ENCODE data around the gene MYH9.

GRCh38 chr22:36279219-36279666, 108.5 kb downstream of the MYH9 start:
- TF ChIP-seq CTCF (IDR thresholded peaks at IDR 0.05) (no peak), SMC3 (IDR thresholded peaks at IDR 0.05; ENCODE audit: low read depth, low read length) (no peak), POLR2AphosphoS5 (IDR thresholded peaks at IDR 0.05; ENCODE audit: low read depth, low read length) (no peak; the same call in 1 of the 2 replicates), MAX (IDR thresholded peaks at IDR 0.05; ENCODE audit: low read depth) (no peak), SIN3A (IDR thresholded peaks at IDR 0.05; ENCODE audit: borderline replicate concordance, low read depth, low read length) (no peak), USF1 (IDR thresholded peaks at IDR 0.05; ENCODE audit: borderline replicate concordance, low read depth) (no peak), RCOR1 (IDR thresholded peaks at IDR 0.05; ENCODE audit: low read length) (no peak), EZH2phosphoT487 (IDR thresholded peaks at IDR 0.05; ENCODE audit: borderline replicate concordance, low read depth) (no peak), GATA2 (CRISPR knock-in tag; IDR thresholded peaks at IDR 0.05) (no peak), PBX3 (IDR thresholded peaks at IDR 0.05) (no peak), RFX5 (IDR thresholded peaks at IDR 0.05; ENCODE audit: low read length) (no peak), USF2 (IDR thresholded peaks at IDR 0.05; ENCODE audit: borderline replicate concordance, low read depth, low read length) (no peak), EP300 (IDR thresholded peaks at IDR 0.05; ENCODE audit: borderline replicate concordance in 1 of 2, low read depth in 1 of 2, low read length in 1 of 2) (no peak)

Data from SK-N-SH (cell line).